NAMALWA (cell line): ENCODE results near the gene DNAJA3.

Source experiments
- DNase-seq: peaks from one replicate; pipeline ENCODE4 v3.0.0-alpha.2; 2015; ENCODE audit warnings: low spot score

The DNAJA3 gene

DNA sequence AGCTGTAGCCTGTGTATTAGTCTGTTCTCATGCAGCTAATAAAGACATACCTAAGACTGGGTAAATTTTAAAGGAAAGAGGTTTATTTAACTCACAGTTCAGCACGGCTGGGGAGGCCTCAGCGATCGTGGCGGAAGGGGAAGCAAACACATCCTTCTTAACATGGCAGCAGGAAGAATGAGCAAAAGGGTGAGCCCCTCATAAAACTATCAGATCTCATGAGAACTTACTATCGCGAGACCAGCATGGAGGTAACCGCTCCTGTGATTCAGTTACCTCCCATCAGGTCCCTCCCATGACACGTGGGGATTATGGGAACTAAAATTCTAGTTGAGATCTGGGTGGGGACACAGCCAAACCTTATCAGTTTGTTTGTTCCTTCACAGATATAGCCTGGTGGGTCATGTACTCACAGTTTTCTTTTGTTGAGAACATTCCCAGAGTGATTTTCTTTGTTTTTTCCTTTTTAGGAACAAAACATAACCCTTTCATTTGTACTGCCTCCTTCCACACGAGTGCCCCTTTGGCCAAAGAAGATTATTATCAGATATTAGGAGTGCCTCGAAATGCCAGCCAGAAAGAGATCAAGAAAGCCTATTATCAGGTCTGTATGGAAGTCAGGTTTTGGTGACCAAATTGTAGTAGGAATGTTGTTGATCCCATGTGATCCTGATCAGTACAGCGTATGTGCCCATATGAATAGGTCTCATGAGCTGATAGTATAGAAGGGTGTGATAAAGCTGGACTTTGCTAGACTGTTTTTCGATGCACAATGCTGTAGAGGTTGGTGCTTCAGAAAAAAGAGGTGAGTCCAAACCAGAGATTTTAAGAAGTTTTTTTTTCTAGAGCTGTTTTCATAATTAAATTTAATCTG lies 8.5 kb downstream of the DNAJA3 start:
- DNase-seq: no peak

DNA sequence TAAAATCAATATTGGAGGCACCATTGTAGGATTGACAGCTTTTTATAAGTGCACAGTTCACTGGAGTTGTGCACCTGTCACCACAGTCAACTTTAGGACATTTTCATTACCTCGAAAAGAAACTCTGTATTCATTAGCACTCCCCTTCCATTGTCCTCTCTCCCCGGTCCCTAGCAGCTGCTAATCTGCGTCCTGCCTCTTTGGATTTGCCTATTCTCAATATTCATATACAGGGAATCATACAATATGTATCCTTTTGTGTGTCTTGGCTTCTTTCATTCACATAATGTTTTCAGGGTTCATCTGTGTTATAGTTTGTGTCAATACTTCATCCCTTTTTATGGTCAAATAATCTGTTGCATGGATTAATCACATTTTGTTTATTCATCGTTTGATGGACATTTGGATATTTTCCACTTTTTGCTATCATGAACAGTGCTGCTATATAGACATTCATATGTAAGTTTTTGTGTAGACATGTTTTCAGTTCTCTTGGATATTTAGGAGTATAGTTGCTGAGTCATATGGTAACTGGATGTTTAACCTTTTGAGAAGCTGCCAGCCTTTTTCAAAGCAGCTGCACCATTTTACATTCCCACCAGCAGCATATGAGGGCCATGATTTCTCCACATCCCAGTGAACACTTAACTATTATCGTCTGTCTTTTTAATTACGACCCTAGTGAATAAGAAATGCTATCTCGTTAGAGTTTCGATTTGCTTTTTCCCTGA lies 9.8 kb downstream of the DNAJA3 start:
- no peak for DNase-seq

- DNase-seq: no peak
Measured at GRCh38 chr16:4437366-4437765, 11.7 kb downstream of the DNAJA3 start.

DNA sequence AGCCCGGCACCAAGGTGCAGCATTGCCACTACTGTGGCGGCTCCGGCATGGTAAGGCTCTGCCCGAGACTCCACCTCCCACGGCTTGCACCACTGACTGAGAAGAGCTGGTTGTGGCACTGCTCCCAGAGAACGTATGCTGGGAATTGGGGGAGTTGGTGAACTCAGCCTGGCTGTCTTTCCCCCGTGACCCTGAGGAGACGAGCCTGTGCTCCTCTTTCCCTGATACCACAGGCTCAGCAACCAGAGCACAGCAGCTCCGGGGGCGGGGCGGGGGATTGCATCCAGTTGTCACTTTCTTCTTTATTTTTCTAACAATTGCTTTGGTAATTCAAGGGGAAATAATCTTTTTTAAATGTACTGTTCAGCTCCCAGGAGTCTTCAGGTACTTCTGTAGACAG lies 16.7 kb downstream of the DNAJA3 start:
- DNase-seq: no peak

DNA sequence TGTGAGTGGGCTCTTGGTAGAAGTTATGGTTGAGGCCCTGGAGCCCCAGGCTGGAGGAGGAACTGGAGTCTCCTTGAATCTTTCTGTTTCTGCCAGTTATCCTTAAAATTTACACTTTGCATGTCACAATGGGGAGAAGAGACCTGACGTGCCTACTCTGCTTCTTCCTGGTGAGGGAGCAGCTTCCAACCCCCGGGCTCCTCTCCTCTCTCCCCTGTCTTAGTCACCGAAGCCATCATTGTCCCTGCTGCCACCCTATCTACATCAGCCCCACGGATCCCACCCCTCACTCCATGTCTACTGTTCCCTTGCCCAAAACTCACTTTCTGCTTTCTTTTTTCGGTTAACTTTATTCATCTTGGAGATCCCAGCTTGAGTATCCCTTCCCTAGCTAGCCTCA lies 17.6 kb downstream of the DNAJA3 start:
- DNase-seq: no peak

DNA sequence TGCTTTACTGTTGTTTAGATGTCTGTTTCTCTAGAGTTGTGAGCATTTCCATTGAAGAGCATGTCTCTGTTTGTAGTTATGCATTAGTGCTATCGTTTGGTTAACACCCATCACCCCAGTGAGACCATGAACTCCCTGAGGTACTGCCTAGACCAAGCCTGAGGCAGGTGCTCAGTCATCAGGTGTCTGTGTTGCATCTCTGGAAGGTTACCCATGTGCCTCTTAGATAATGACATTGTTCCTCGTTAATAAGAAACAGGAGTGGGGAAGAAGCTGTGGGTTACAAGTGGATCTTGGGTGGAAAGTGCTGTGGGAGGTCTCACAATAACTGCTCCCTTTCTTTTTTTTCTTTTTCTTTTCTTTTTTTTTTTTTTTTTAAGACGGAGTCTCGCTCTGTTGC lies 18.3 kb downstream of the DNAJA3 start:
- DNase-seq: no peak

GRCh38 chr16:4450430-4450829 lies 24.8 kb downstream of the DNAJA3 start:
- DNase-seq: no peak

GRCh38 chr16:4450931-4451519 lies 25.4 kb downstream of the DNAJA3 start:
- DNase-seq: no peak

DNA sequence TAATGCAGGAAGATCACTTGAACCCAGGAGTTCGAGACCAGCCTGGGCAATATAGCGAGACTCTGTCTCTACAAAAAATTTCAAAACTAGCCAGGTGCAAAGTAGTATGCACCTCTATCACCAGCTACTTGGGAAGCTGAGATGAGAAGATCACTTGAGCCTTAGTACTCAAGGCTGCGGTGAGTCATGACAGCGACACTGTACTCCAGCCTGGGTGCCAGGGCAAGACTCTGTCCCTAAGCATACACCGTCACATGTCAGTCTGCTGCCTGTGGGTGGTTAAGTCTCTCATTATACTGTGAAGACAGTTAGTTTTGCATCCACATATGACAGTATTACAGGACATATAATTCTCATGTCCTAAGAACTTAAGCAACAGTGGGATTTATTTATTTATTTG lies 27.0 kb downstream of the DNAJA3 start:
- DNase-seq: no peak

- no peak for DNase-seq
Measured at GRCh38 chr16:4454623-4455022, 29.0 kb downstream of the DNAJA3 start.

DNA sequence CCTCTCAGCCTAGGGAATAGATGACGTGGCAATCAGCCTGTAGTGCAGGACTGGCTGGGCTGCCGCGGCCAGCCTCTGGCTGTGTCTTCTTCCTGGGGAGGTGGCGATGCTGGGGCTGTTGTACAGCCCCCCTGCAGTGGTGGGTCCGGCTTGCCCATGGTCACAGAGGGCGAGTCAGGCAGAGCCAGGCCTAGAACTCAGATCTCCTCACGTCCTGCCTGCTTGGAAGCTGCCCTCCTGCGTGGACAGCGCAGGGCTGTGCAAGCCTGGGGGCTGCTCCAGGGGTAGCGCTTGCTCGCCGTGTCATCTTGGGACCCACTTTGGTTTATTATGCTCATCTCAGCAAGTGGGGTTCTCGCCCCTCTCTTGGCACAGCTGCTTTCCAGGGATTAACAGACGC lies 29.4 kb downstream of the DNAJA3 start:
- no peak for DNase-seq

DNA sequence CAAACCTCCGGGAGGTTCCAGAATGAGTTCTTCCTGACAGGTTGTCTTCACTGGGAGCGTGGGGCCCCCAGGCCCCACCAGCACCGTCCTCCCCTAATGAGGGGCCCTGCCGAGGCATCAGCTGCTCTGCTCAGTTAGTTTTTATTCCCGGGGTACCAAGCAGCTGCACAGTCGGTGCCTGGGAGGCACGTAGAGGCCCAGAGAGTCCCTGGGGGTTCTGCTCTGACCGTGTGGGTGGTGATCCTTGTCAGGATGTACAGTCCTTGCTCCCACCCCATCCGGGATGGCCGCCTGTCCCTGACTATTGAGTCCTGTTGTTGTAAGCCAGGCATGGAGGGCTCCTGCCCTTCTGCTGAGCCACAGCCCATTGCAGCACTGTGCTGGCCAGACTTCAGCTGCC lies 30.3 kb downstream of the DNAJA3 start:
- no peak for DNase-seq

DNA sequence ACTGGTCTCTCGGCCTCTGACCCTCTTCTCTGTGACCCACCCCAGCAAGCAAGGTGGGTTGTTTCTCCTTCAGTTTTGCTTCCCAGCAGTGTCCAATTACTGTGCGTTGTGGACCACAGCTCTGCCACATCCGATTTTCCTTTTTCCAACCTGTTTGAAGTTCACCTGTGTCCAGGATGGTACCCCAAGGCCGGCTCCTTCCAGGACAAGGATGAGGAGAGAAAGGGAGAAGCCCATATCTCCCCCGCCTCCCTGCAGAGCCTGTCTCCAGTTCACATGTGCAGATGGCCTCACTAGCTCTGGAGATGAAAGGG lies 35.2 kb downstream of the DNAJA3 start:
- DNase-seq: no peak

- no peak for DNase-seq
Measured at GRCh38 chr16:4461250-4462085, 35.8 kb downstream of the DNAJA3 start.

DNA sequence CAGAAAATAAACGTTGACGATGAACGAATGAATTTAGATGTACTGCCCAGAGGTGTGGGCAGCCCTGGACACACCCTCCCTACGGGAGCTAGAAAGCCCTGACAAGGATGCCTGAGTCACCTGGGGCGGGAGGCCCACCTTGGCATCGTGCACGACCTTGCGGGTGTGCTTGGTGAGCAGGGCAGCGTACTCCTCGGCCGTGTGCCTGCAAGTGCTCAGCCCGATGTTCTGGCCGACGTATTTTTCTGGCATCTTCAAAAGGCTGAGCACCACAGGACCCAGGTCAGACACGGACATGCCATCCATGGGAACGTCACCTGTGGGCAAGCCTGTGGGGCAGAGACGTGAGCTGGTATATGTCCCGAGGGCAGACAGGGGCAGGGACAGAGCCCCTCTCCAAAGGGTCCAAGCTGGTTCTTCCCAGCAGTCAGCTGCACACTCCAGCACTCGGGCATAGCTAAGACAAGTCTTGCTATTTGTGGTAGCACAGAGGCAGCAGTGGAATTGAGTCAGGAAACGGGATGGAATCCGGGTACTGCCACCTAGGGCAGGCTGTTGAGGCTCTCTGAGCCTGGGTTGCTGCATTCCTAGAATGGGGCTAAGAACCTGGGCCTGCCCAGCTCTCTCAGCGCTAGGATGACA lies 38.0 kb downstream of the DNAJA3 start:
- no peak for DNase-seq

DNA sequence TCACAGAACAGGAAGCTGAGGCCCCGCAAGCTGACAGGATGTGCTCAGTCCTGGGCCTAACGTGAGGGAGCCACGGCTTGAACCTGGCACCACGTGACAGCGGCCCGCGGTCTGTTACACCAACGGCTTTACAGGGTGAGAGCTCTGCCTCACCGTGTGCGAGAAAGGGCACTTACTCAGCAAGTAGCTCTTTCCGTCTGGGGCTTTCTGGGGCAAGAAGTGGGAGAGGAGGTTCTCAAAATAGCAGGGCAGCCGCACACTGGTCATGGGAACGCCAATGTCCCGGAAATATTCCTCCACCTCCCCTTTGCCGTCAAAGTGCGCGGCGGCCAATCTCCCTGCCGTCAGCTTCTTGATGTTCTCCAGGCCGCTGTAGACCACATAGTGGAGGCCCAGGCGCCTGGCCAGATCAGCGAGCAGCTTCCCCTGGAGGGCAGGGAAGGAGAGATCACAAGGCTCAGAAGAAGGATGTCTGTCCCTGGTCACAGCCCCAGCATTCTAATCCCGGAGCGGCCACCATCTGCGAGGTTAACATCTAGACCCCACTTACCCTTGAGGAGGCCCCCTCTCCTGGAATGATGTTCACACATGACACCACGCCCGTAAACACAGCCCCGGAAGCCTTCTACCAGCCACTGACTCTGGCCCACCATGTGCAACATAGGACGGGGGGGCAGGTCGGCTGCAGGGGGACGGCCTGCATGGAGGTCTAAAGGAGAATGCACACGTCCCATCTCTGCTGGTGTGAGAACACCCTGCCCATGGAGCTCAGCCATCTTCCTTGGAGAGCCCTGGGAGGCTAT lies 40.5 kb downstream of the DNAJA3 start:
- no peak for DNase-seq

DNA sequence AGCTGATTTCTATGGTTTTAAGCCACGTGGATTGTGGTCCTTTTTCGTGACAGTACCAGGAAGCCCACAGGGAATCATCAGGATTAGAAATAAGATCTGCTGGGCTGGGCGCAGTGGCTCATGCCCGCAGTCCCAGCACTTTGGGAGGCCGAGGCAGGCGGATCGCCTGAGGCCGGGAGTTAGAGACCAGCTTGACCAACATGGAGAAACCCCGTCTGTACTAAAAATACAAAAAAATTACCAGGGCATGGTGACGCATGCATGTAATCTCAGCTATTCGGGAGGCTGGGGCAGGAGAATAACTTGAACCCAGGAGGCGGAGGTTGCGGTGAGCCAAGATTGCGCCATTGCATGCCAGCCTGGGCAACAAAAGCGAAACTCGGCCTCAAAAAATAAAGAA lies 42.2 kb downstream of the DNAJA3 start:
- DNase-seq: no peak

- DNase-seq: no peak
Measured at GRCh38 chr16:4468972-4469371, 43.3 kb downstream of the DNAJA3 start.

DNA sequence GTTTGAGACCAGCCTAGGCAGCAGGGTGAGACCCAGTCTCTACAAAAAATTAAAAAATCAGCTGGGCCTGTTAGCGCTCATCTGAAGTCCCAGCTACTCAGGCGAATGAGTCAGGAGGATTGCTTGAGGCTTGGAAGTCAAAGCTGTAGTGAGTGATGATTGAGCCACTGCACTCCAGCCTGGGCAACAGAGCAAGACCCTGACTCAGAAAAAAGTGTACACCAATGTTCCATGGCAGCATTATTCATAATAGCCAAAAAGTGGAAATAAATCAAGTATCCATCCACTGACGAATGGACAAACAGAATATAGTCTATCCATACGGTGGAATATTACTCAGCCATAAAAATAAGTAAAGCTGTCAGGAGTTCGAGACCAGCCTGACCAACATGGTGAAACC lies 46.2 kb downstream of the DNAJA3 start:
- DNase-seq: no peak

DNA sequence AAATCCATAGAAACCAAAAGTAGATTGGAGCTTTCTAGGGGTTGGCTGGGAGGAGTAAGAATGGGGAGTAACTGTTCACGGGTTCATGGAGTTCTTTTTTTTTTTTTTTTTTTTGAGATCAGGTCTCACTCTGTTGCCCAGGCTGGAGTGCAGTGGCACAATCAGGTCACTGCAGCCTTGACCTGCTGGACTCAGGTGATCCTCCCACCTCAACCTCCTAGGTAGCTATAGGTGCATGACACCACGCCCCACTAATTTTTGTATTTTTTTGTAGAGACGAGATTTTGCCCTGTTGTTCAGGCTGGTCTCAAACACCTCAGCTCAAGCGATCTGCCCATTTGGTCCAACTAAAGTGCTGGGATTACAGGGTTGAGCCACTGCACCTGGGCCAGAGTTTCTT lies 47.2 kb downstream of the DNAJA3 start:
- no peak for DNase-seq
